Nephron (organoid): ENCODE data around the gene HLA-DMA.

Source experiments
- H3K27ac Mint-ChIP-seq, 3 experiments: 2 replicates each; pipeline ENCODE4 v1.8.0; 2020; ENCODE audit warnings: mixed read lengths in 3 of 3, mild to moderate bottlenecking in 2 of 3, moderate library complexity in 1 of 3
- H3K27me3 Mint-ChIP-seq: 2 replicates; pipeline ENCODE4 v1.8.0; 2021; ENCODE audit warnings: low read depth, mild to moderate bottlenecking, moderate library complexity, mixed read lengths
- H3K36me3 Mint-ChIP-seq: 2 replicates; pipeline ENCODE4 v1.8.0; 2020; ENCODE audit warnings: low read depth, mixed read lengths
- H3K4me1 Mint-ChIP-seq: 2 replicates; pipeline ENCODE4 v1.8.0; 2020; ENCODE audit warnings: mixed read lengths
- H3K4me3 Mint-ChIP-seq, 3 experiments: 2 replicates each; pipeline ENCODE4 v1.8.0; 2020; ENCODE audit warnings: mild to moderate bottlenecking in 3 of 3, mixed read lengths in 3 of 3, moderate library complexity in 2 of 3
- H3K9me3 Mint-ChIP-seq: 2 replicates; pipeline ENCODE4 v1.8.0; 2020; ENCODE audit warnings: mixed read lengths
- TF ChIP-seq, protein P1 (sequence below), 3 experiments: fragments of 200-600 bp; sonication (generic); IDR thresholded peaks; one replicate each; pipeline ENCODE4 v1.5.0; 2021; ENCODE audit warnings: antibody characterized with exemption in 3 of 3; ENCODE audit not compliant: unreplicated experiment in 3 of 3

HLA-DMA gene

DNA sequence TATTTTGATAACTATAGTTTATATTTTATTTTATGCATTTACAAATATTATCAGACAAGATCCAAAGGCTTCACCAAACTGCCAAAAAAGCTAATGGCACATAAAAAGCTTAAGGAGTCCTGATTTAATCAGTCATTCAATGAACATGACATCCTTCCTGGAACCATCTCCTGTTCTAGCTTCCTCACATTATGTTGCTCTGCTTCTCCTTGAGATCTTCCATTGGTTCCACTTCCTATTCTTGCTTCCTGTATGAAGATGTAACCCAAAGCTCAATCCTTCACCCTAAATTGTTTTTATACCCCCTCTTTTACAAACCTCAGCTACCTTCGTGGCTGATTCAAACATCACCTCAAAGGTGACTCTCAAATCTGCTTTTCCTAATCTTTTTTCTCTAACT is 11.0 kb upstream of the HLA-DMA start:
- TF ChIP-seq, protein P1, sequence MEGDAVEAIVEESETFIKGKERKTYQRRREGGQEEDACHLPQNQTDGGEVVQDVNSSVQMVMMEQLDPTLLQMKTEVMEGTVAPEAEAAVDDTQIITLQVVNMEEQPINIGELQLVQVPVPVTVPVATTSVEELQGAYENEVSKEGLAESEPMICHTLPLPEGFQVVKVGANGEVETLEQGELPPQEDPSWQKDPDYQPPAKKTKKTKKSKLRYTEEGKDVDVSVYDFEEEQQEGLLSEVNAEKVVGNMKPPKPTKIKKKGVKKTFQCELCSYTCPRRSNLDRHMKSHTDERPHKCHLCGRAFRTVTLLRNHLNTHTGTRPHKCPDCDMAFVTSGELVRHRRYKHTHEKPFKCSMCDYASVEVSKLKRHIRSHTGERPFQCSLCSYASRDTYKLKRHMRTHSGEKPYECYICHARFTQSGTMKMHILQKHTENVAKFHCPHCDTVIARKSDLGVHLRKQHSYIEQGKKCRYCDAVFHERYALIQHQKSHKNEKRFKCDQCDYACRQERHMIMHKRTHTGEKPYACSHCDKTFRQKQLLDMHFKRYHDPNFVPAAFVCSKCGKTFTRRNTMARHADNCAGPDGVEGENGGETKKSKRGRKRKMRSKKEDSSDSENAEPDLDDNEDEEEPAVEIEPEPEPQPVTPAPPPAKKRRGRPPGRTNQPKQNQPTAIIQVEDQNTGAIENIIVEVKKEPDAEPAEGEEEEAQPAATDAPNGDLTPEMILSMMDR (IDR thresholded peaks at IDR 0.05; ENCODE audit: unreplicated experiment in 3 of 3): no peak
- Mint-ChIP-seq H3K9me3 (no peaks in the 10 kb centered on the region), H3K27ac (no peak overlapping the region), H3K4me1 (peaks cover 21% of the 10 kb centered on the region), H3K4me3 (no peak overlapping the region), H3K27me3 (no peaks in the 10 kb centered on the region), H3K36me3 (no peaks in the 10 kb centered on the region)

DNA sequence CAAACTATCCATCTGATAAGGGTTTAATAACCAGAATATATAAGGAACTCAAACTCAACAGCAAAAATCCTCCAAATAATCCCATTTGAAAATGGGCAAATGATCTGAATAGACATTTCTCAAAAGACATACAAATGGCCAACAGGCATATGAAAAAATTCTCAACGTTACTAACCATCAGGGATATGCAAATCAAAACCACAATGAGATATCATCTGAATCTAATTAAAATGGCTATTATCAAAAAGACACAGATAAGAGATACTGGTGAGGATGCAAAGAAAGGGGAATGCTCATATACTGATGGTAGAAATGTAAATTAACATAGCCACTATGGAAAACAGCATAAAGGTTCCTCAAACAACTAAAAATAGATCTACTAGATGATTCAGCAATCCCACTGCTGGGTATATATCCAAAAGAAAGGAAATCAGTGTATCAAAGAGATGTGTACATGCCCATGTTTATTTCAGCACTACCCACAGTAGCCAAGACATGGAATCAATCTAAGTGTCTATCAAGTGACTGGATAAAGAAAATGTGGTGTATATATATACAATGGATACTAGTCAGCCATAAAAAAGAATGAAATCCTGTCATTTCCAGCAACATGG is 9.4 kb upstream of the HLA-DMA start:
- no peak overlapping the region for H3K27ac Mint-ChIP-seq
- no peaks in the 10 kb centered on the region for H3K36me3 Mint-ChIP-seq
- peaks cover 19% of the 10 kb centered on the region for H3K4me1 Mint-ChIP-seq
- no peaks in the 10 kb centered on the region for H3K27me3 Mint-ChIP-seq
- H3K9me3 Mint-ChIP-seq: no peaks in the 10 kb centered on the region
- TF ChIP-seq, protein P1 (IDR thresholded peaks at IDR 0.05; ENCODE audit: unreplicated experiment in 3 of 3): no peak
- H3K4me3 Mint-ChIP-seq: no peak overlapping the region

DNA sequence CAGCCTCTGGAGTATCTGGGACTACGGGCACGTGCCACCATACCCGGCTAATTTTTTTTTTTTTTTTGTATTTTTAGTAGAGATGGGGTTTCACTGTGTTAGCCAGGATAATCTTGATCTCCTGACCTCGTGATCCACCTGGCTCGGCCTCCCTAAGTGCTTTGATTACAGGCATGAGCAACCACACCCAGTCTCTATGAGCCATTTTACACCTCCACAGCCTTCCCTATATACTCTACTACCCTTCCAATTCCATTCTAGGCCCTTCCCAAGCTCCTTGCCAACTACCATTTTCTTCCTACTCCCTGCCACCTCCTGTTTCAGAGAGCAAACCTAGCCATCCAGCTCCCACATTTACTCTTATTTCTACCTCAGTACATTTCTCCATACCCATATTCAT is 7.7 kb upstream of the HLA-DMA start:
- no peaks in the 10 kb centered on the region for H3K9me3 Mint-ChIP-seq
- no peak overlapping the region for H3K27ac Mint-ChIP-seq
- no peaks in the 10 kb centered on the region for H3K36me3 Mint-ChIP-seq
- no peaks in the 10 kb centered on the region for H3K27me3 Mint-ChIP-seq
- H3K4me1 Mint-ChIP-seq: peaks cover 4% of the 10 kb centered on the region
- no peak overlapping the region for H3K4me3 Mint-ChIP-seq
- TF ChIP-seq, protein P1 (IDR thresholded peaks at IDR 0.05; ENCODE audit: unreplicated experiment in 3 of 3): no peak

DNA sequence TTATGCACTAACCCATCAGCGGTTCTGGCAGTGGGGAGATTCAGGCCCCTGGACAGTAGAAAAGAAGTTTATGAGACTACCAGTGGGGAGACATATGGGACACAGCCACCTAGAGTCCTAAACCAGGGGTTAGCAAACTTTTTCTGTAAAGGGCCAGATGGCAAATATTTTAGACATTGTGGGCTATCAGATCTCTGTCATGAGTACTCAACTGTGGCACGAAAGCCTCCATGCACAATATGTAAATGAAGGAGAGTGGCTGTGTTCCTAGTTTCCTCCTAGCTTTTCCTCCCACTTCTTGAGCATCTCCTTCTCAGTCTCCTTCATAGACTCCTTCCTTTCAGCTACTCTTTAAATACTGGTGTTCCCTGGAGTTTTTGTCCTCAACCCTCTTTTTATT is 3.3 kb upstream of the HLA-DMA start:
- H3K4me1 Mint-ChIP-seq: peaks cover 8% of the 10 kb centered on the region
- H3K4me3 Mint-ChIP-seq: no peak overlapping the region
- no peaks in the 10 kb centered on the region for H3K27me3 Mint-ChIP-seq
- H3K36me3 Mint-ChIP-seq: no peaks in the 10 kb centered on the region
- TF ChIP-seq, protein P1 (IDR thresholded peaks at IDR 0.05; ENCODE audit: unreplicated experiment in 3 of 3): no peak
- H3K9me3 Mint-ChIP-seq: no peaks in the 10 kb centered on the region
- no peak overlapping the region for H3K27ac Mint-ChIP-seq

DNA sequence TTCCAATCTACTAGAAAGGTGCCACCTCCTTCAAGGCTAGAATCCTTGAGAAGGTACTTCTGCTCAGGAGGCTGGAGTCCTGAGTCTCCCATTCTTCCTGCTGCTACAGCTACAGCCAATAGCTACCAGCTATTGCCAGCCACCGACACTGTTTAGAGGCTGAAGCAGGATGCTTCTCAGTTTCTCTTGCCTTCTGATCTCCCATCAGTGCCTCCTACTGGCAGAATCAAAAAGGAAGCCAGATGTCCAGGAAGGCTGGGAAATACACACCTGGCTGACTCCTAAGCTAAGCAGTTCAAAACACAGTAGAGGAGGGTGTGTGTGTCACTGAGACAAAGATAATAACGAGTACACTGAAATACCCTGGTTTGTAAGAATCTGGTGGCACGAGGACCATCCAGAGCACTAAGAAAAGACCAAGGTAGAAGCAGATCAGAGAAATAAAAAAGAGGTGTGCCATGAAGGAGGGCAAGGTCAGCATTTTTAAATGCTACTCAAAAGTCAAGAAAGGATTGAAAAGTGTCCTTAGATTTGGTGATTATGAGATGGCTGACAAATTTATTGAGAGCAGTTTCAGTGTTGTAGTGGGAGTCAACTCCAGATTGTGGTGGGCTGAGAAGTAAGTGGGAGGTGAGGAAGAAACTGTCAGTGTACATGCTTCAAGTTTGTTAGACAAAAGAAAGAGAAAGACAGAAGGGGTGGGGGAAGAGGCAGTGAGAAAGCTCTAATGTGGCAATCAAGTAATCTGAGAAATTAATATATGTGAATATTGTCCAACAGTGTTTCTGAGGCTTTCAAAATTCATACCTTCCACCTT is 2.3 kb upstream of the HLA-DMA start:
- no peaks in the 10 kb centered on the region for H3K9me3 Mint-ChIP-seq
- TF ChIP-seq, protein P1 (IDR thresholded peaks at IDR 0.05; ENCODE audit: unreplicated experiment in 3 of 3): peak in 1 of 3 experiments; percentile 46
- H3K4me3 Mint-ChIP-seq: no peak overlapping the region
- no peaks in the 10 kb centered on the region for H3K27me3 Mint-ChIP-seq
- no peaks in the 10 kb centered on the region for H3K36me3 Mint-ChIP-seq
- H3K4me1 Mint-ChIP-seq: peaks cover 8% of the 10 kb centered on the region
- H3K27ac Mint-ChIP-seq: no peak overlapping the region
